ENCODE data around the gene FAM98C.
"Not testable (repeated sequence)": the region's sequence is repeated elsewhere in the genome, so short reads cannot be mapped to it uniquely, and the experiment has no call there.

Gene FAM98C

GRCh38 chr19:38411041-38411712, 8.3 kb downstream of the FAM98C start:
- TF ChIP-seq CTCF (conservative IDR thresholded peaks at IDR 0.05) (no peak), ZFX (IDR thresholded peaks at IDR 0.05) (no peak)
- no peak overlapping the region for H3K27ac ChIP-seq

GRCh38 chr19:38411898-38412297, 9.0 kb downstream of the FAM98C start:
- not testable (repeated sequence) for H3K27ac ChIP-seq

GRCh38 chr19:38412491-38412890, 9.6 kb downstream of the FAM98C start:
- TF ChIP-seq CTCF (conservative IDR thresholded peaks at IDR 0.05), result no peak
- TF ChIP-seq ZFX (IDR thresholded peaks at IDR 0.05), result no peak
- H3K27ac ChIP-seq, result no peak overlapping the region

GRCh38 chr19:38412961-38413360, 10.1 kb downstream of the FAM98C start:
- H3K27ac ChIP-seq, result no peak overlapping the region
- TF ChIP-seq ZFX (IDR thresholded peaks at IDR 0.05) (no peak), CTCF (conservative IDR thresholded peaks at IDR 0.05) (no peak)

- no peak for TF ChIP-seq CTCF (conservative IDR thresholded peaks at IDR 0.05)
- TF ChIP-seq ZFX (IDR thresholded peaks at IDR 0.05), result no peak
- no peak overlapping the region for H3K27ac ChIP-seq
Observed at GRCh38 chr19:38413416-38413815, 10.5 kb downstream of the FAM98C start.

- TF ChIP-seq ZFX (IDR thresholded peaks at IDR 0.05), result no peak
- no peak for TF ChIP-seq CTCF (conservative IDR thresholded peaks at IDR 0.05)
- H3K27ac ChIP-seq, result no peak overlapping the region
Observed at GRCh38 chr19:38417146-38417543, 14.3 kb downstream of the FAM98C start.

GRCh38 chr19:38417544-38418506, 14.9 kb downstream of the FAM98C start:
- H3K27ac ChIP-seq, result no peak overlapping the region
- TF ChIP-seq CTCF (conservative IDR thresholded peaks at IDR 0.05), result no peak
- TF ChIP-seq ZFX (IDR thresholded peaks at IDR 0.05), result no peak
